H1 (cell line): ENCODE measurements around the gene PCDH9. TPM values are rescaled to one million over a fixed set of nuclear protein-coding genes. Genes with fewer than 3 reads are reported as not detected.

Experiments used
- CTCF ChIA-PET: fragments of 300-600 bp; sonication (Branson Sonifier 250); formaldehyde crosslinking; loops from one replicate; lab custom pipeline; 2021; ENCODE audit not compliant: partially characterized antibody; lab: Charles Lee
- POLR2A ChIA-PET: fragments of 300-600 bp; sonication (Branson Sonifier 250); formaldehyde crosslinking; loops from one replicate; lab custom pipeline; 2021; ENCODE audit warnings: inconsistent platforms; ENCODE audit not compliant: partially characterized antibody; lab: Charles Lee
- DNase-seq, 2 experiments: peaks; one replicate each; pipeline versions ENCODE4 v3.0.0 to v3.0.0-alpha.2; 2010 to 2022; ENCODE audit warnings: low spot score in 2 of 2, low read depth in 1 of 2, mixed read lengths in 1 of 2
- FAIRE-seq: peaks from 2 replicates; lab custom pipeline; 2011; peaks lifted over from hg19 to GRCh38; lab: Jason Lieb, UNC
- H2AFZ ChIP-seq: 2 replicates; pipeline ENCODE4 v1.8.1; 2012; ENCODE audit warnings: low read length, inconsistent platforms
- H2AK5ac ChIP-seq: 2 replicates; pipeline ENCODE4 v1.6.1; 2013; ENCODE audit warnings: low read depth, low read length
- H2BK120ac ChIP-seq: replicated peaks from 2 replicates; pipeline ENCODE3; 2013; ENCODE audit warnings: low read depth, low read length, inconsistent platforms
- H2BK12ac ChIP-seq: 2 replicates; pipeline ENCODE4 v1.6.1; 2013; ENCODE audit warnings: low read depth, low read length
- H2BK15ac ChIP-seq: 2 replicates; pipeline ENCODE4 v1.6.1; 2013; ENCODE audit warnings: low read length
- H2BK20ac ChIP-seq: 2 replicates; pipeline ENCODE4 v1.6.1; 2013; ENCODE audit warnings: low read length
- H2BK5ac ChIP-seq: 2 replicates; pipeline ENCODE4 v1.6.1; 2013; ENCODE audit warnings: low read depth, low read length
- H3K14ac ChIP-seq: 2 replicates; pipeline ENCODE4 v1.6.1; 2013; ENCODE audit warnings: inconsistent platforms; ENCODE audit not compliant: insufficient read length
- H3K18ac ChIP-seq: 2 replicates; pipeline ENCODE4 v1.6.1; 2013; ENCODE audit warnings: low read length; ENCODE audit errors: extremely low read depth
- H3K23ac ChIP-seq: 2 replicates; pipeline ENCODE4 v1.6.1; 2013; ENCODE audit warnings: inconsistent platforms; ENCODE audit not compliant: insufficient read length
- H3K23me2 ChIP-seq: 2 replicates; pipeline ENCODE4 v1.6.1; 2013; ENCODE audit warnings: low read depth, low read length
- H3K27ac ChIP-seq: 2 replicates; pipeline ENCODE4 v1.6.1; 2011; ENCODE audit warnings: low read depth, low read length, inconsistent platforms
- H3K27me3 ChIP-seq, 4 experiments: replicated peaks in 1 of 4; 1 replicate in 1 of 4; 2 replicates in 3 of 4; pipeline versions ENCODE4 v1.6.1 to v1.8.1; 2011 to 2013; ENCODE audit warnings: low read length in 3 of 4, mild to moderate bottlenecking in 3 of 4, inconsistent platforms in 2 of 4, mixed read lengths in 2 of 4, moderate library complexity in 1 of 4; ENCODE audit not compliant: control insufficient read depth in 3 of 4, insufficient read depth in 3 of 4; ENCODE audit errors: extremely low read depth in 1 of 4
- H3K36me3 ChIP-seq, 4 experiments: 2 replicates each; pipeline versions ENCODE4 v1.6.1 to v1.8.1; 2011 to 2013; ENCODE audit warnings: mild to moderate bottlenecking in 4 of 4, low read length in 3 of 4, moderate library complexity in 2 of 4, control low read depth in 1 of 4, inconsistent platforms in 1 of 4; ENCODE audit not compliant: insufficient read depth in 4 of 4, control insufficient read depth in 2 of 4
- H3K4ac ChIP-seq: replicated peaks from 2 replicates; pipeline ENCODE3; 2013; ENCODE audit warnings: low read length, low read depth, mixed read lengths, inconsistent platforms; ENCODE audit not compliant: insufficient read length
- H3K4me1 ChIP-seq, 4 experiments: replicated peaks in 1 of 4; 1 replicate in 1 of 4; 2 replicates in 3 of 4; pipeline versions ENCODE4 v1.6.1 to v1.8.1; 2011 to 2013; ENCODE audit warnings: low read length in 3 of 4, inconsistent platforms in 2 of 4, mixed read lengths in 1 of 4; ENCODE audit not compliant: insufficient read depth in 4 of 4, control insufficient read depth in 3 of 4
- H3K4me2 ChIP-seq, 2 experiments: 2 replicates each; pipeline versions ENCODE4 v1.6.1 to v1.8.1; 2011 to 2013; ENCODE audit warnings: low read depth in 2 of 2, low read length in 2 of 2, control low read depth in 1 of 2, inconsistent platforms in 1 of 2, mild to moderate bottlenecking in 1 of 2; ENCODE audit not compliant: insufficient read depth in 1 of 2
- H3K4me3 ChIP-seq, 4 experiments: fragments of 200-600, 300-600 bp in 1 of 4; sonication (generic), shearing (Covaris generic), sonication (Bioruptor Twin) in 1 of 4; 2 replicates each; pipeline versions ENCODE4 v1.5.1 to v1.8.1; 2011 to 2016; ENCODE audit warnings: low read length in 4 of 4, low read depth in 3 of 4, control low read depth in 2 of 4, inconsistent platforms in 2 of 4, mild to moderate bottlenecking in 2 of 4, mixed read lengths in 1 of 4, moderate library complexity in 1 of 4; ENCODE audit not compliant: insufficient read depth in 2 of 4; ENCODE audit errors: extremely low read depth in 1 of 4
- H3K56ac ChIP-seq: replicated peaks from 2 replicates; pipeline ENCODE3; 2013; ENCODE audit warnings: low read depth, mild to moderate bottlenecking, mixed read lengths, low read length, inconsistent platforms; ENCODE audit not compliant: insufficient read length
- H3K79me1 ChIP-seq: 2 replicates; pipeline ENCODE4 v1.6.1; 2013; ENCODE audit warnings: low read depth, low read length, control low read depth
- H3K79me2 ChIP-seq, 2 experiments: 2 replicates each; pipeline versions ENCODE4 v1.6.1 to v1.8.1; 2012 to 2013; ENCODE audit warnings: low read length in 2 of 2, mild to moderate bottlenecking in 2 of 2, inconsistent platforms in 1 of 2; ENCODE audit not compliant: insufficient read depth in 2 of 2, control insufficient read depth in 1 of 2
- H3K9ac ChIP-seq, 4 experiments: replicated peaks in 1 of 4; 1 replicate in 1 of 4; 2 replicates in 3 of 4; pipeline versions ENCODE4 v1.6.1 to v1.8.1; 2011 to 2013; ENCODE audit warnings: low read depth in 3 of 4, low read length in 3 of 4, control low read depth in 2 of 4, mild to moderate bottlenecking in 2 of 4, moderate library complexity in 2 of 4, inconsistent platforms in 1 of 4; ENCODE audit errors: extremely low read depth in 1 of 4
- H3K9me3 ChIP-seq, 2 experiments: 2 replicates each; pipeline versions ENCODE4 v1.6.1 to v1.8.1; 2012 to 2013; ENCODE audit warnings: mild to moderate bottlenecking in 2 of 2, moderate library complexity in 2 of 2, control low read depth in 1 of 2, inconsistent platforms in 1 of 2, low read depth in 1 of 2, low read length in 1 of 2, mixed read lengths in 1 of 2; ENCODE audit not compliant: insufficient read depth in 2 of 2
- H4K20me1 ChIP-seq, 2 experiments: replicated peaks in 1 of 2; 2 replicates each; pipeline versions ENCODE3 to v1.8.1; 2011 to 2013; ENCODE audit warnings: inconsistent platforms in 2 of 2, low read length in 2 of 2, mild to moderate bottlenecking in 1 of 2; ENCODE audit not compliant: insufficient read depth in 2 of 2, control insufficient read depth in 1 of 2
- H4K5ac ChIP-seq: 2 replicates; pipeline ENCODE4 v1.6.1; 2013; ENCODE audit warnings: low read length, low read depth, mixed read lengths, inconsistent platforms; ENCODE audit not compliant: insufficient read length
- H4K8ac ChIP-seq: 2 replicates; pipeline ENCODE4 v1.8.0; 2013; ENCODE audit warnings: mild to moderate bottlenecking, moderate library complexity, low read length, inconsistent platforms; ENCODE audit not compliant: insufficient read depth; ENCODE audit errors: extremely low read depth
- H4K91ac ChIP-seq: replicated peaks from 2 replicates; pipeline ENCODE3; 2013; ENCODE audit warnings: low read length, mixed read lengths, inconsistent platforms; ENCODE audit not compliant: insufficient read length
- ASH2L ChIP-seq: fragments of 200-600, 300-600 bp; sonication (generic); IDR thresholded peaks from one replicate; pipeline ENCODE4 v1.7.1; 2017; ENCODE audit warnings: low read length
- BACH1 ChIP-seq: IDR thresholded peaks from 2 replicates; pipeline ENCODE4 v1.6.1; 2012; ENCODE audit warnings: low read length, improper control_type of control experiment
- BCL11A ChIP-seq, 2 experiments: IDR thresholded peaks; one replicate each; pipeline ENCODE4 v1.6.1; 2011; ENCODE audit warnings: low read depth in 2 of 2, low read length in 2 of 2, mild to moderate bottlenecking in 2 of 2
- BRCA1 ChIP-seq: IDR thresholded peaks from 2 replicates; pipeline ENCODE4 v1.6.1; 2012; ENCODE audit warnings: low read depth, low read length, improper control_type of control experiment
- CTBP2 ChIP-seq: IDR thresholded peaks from 2 replicates; pipeline ENCODE4 v1.7.0; 2011; ENCODE audit warnings: borderline replicate concordance, mild to moderate bottlenecking, moderate library complexity, mixed read lengths, low read length; ENCODE audit not compliant: insufficient read depth, insufficient read length
- EGR1 ChIP-seq: IDR thresholded peaks from 2 replicates; pipeline ENCODE4 v1.6.1; 2011; ENCODE audit warnings: low read depth, low read length, borderline replicate concordance
- MAX ChIP-seq: IDR thresholded peaks from 2 replicates; pipeline ENCODE4 v1.6.1; 2012; ENCODE audit warnings: inconsistent platforms
- NANOG ChIP-seq: IDR thresholded peaks from 2 replicates; pipeline ENCODE4 v1.6.1; 2011; ENCODE audit warnings: low read length, low read depth, mild to moderate bottlenecking, inconsistent platforms; ENCODE audit not compliant: insufficient read depth, poor library complexity, severe bottlenecking
- SP2 ChIP-seq: IDR thresholded peaks from 2 replicates; pipeline ENCODE4 v1.6.1; 2012; ENCODE audit warnings: mild to moderate bottlenecking, low read length, inconsistent platforms
- TAF1 ChIP-seq: IDR thresholded peaks from 2 replicates; pipeline ENCODE4 v1.6.1; 2011; ENCODE audit warnings: mild to moderate bottlenecking, low read depth, low read length
- YY1 ChIP-seq: IDR thresholded peaks from 2 replicates; pipeline ENCODE4 v1.6.1; 2011; ENCODE audit warnings: low read depth, mild to moderate bottlenecking, low read length
- WGBS, 2 experiments: shearing (Covaris generic) in 1 of 2; methylation state at CpG; one replicate each; pipeline versions ENCODE4 v1.1.6 to v1.1.7; 2013 to 2015; ENCODE audit warnings: low lambda C conversion rate in 2 of 2, mixed read lengths in 2 of 2, inconsistent platforms in 1 of 2, low coverage in 1 of 2, missing lambda C conversion rate in 1 of 2; ENCODE audit not compliant: insufficient replicate concordance in 2 of 2, insufficient coverage in 1 of 2, insufficient read length in 1 of 2; ENCODE audit errors: extremely low coverage in 1 of 2, missing lambda C conversion rate in 1 of 2; 5-methylcytosine and 5-hydroxymethylcytosine counted together
- polyA plus RNA-seq, 7 experiments: library from polyadenylated mRNA; depleted of rRNA in 3 of 7; stranded (reverse) in 5 of 7; unstranded in 2 of 7; fragments of >200 nt in 5 of 7; fragments of 200-250 nt in 2 of 7; gene quantifications; 1 replicate in 5 of 7; 2 replicates in 1 of 7; 4 replicates in 1 of 7; pipeline versions ENCODE4 v1.2.1 to v1.2.3, GENCODE V29; 2011 to 2013; ENCODE audit warnings: missing spikeins in 2 of 7, mixed read lengths in 2 of 7
- total RNA-seq: library from RNA; stranded (reverse); fragmentation: NEBNext Ultra II Directional; extraction: Animal tissue kit (Norgen Biotek cat#: 25700); gene quantifications from 2 replicates; pipeline ENCODE4 v1.2.1, GENCODE V29; 2021

PCDH9 gene
- total and polyA plus RNA-seq, 2 of the 8 experiments (the other 6 are each of a cell fraction or from before 2014, with no cell fraction given) = 0.12 to 0.60 TPM

GRCh38 chr13:66581675-66582074 lies 648.5 kb downstream of the PCDH9 start:
- H3K27me3 ChIP-seq = no peaks in the 10 kb centered on the region
- no peak overlapping the region for H3K4me3 ChIP-seq
- DNase-seq (no peak), FAIRE-seq (no peak)
- H4K20me1 ChIP-seq = no peaks in the 10 kb centered on the region
- no peak overlapping the region for H2BK20ac ChIP-seq
- H3K79me2 ChIP-seq = no peaks in the 10 kb centered on the region
- H2AFZ ChIP-seq = no peak overlapping the region
- H2BK12ac ChIP-seq = no peak overlapping the region
- no peaks in the 10 kb centered on the region for H3K9me3 ChIP-seq
- H3K14ac ChIP-seq = no peak overlapping the region
- no peaks in the 10 kb centered on the region for H3K36me3 ChIP-seq
- H2BK120ac ChIP-seq = no peak overlapping the region
- H3K4ac ChIP-seq = no peak overlapping the region
- no peak overlapping the region for H2BK15ac ChIP-seq
- no peak overlapping the region for H3K4me2 ChIP-seq
- POLR2A ChIA-PET = no interaction called here
- H2AK5ac ChIP-seq = no peak overlapping the region
- no peak overlapping the region for H3K9ac ChIP-seq
- WGBS, 2 experiments = 50% methylated on average over 2 of the region's 2 CpGs; no CpG with 5 or more reads in 1 of the 2 experiments
- no peak overlapping the region for H3K27ac ChIP-seq
- H3K4me1 ChIP-seq = peaks cover 0 to 3% (median 0%) of the 10 kb centered on the region in 4 experiments; a peak in 1 of 7 replicates
- H3K79me1 ChIP-seq = no peaks in the 10 kb centered on the region
- no peaks in the 10 kb centered on the region for H3K23me2 ChIP-seq
- no peak overlapping the region for H3K56ac ChIP-seq
- H2BK5ac ChIP-seq = no peak overlapping the region
- no peak overlapping the region for H4K5ac ChIP-seq
- no peak overlapping the region for H4K91ac ChIP-seq
- H4K8ac ChIP-seq = no peak overlapping the region
- TF ChIP-seq BRCA1 (no peak), CTBP2 (no peak), YY1 (no peak), TAF1 (no peak), SP2 (no peak), BCL11A (IDR thresholded peaks at IDR 0.05; ENCODE audit: low read depth in 2 of 2, low read length in 2 of 2) (no peak), EGR1 (no peak), BACH1 (no peak), ASH2L (no peak), MAX (no peak), NANOG (no peak)
- CTCF ChIA-PET = no interaction called here
- no peak overlapping the region for H3K23ac ChIP-seq
- no peak overlapping the region for H3K18ac ChIP-seq
